GM18526 (cell line): ENCODE data around the gene ARHGAP45.

Experiments used
- POLR2A ChIP-seq: IDR thresholded peaks from 3 replicates; pipeline ENCODE4 v1.6.1; 2011; ENCODE audit not compliant: insufficient read length; ENCODE audit errors: extremely low read depth

Gene ARHGAP45

GRCh38 chr19:1035998-1036621, 30.9 kb upstream of the ARHGAP45 start:
- no peak for TF ChIP-seq POLR2A

DNA sequence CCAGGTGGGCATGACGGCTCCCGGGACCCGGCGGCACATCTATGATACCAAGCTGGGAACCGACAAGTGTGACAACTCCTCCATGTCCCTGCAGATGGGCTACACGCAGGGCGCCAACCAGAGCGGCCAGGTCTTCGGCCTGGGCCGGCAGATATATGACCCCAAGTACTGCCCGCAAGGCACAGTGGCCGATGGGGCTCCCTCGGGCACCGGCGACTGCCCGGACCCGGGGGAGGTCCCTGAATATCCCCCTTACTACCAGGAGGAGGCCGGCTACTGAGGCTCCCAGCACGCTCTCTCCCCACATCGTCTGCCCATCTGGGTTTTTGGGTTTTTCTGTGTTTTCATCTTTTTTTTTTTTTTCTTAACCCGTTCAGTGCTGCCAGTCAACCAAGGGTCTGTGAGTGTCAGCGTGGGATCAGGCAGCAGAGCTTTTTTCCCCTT, 29.3 kb upstream of the ARHGAP45 start:
- TF ChIP-seq POLR2A, result no peak

GRCh38 chr19:1038978-1039645, 27.9 kb upstream of the ARHGAP45 start:
- TF ChIP-seq POLR2A, result no peak

GRCh38 chr19:1039646-1040475, 27.1 kb upstream of the ARHGAP45 start, which contains the start of gene ABCA7:
ABCA7 (plus strand) TSS chr19:1040107; CDS start chr19:1041362, 1,255 bp downstream.
- TF ChIP-seq POLR2A, result peak; percentile 74

GRCh38 chr19:1040476-1041271, 26.3 kb upstream of the ARHGAP45 start:
- TF ChIP-seq POLR2A, result no peak

GRCh38 chr19:1041272-1041834, 25.6 kb upstream of the ARHGAP45 start:
- TF ChIP-seq POLR2A, result no peak

GRCh38 chr19:1041835-1042685, 24.9 kb upstream of the ARHGAP45 start:
- no peak for TF ChIP-seq POLR2A

GRCh38 chr19:1042689-1043511, 24.1 kb upstream of the ARHGAP45 start:
- TF ChIP-seq POLR2A, result no peak

GRCh38 chr19:1045247-1045603, 21.7 kb upstream of the ARHGAP45 start:
- no peak for TF ChIP-seq POLR2A

- no peak for TF ChIP-seq POLR2A
Observed at GRCh38 chr19:1046117-1046626, 20.8 kb upstream of the ARHGAP45 start.

GRCh38 chr19:1046836-1047695, 19.9 kb upstream of the ARHGAP45 start:
- no peak for TF ChIP-seq POLR2A

GRCh38 chr19:1047696-1048147, 19.2 kb upstream of the ARHGAP45 start:
- TF ChIP-seq POLR2A, result no peak
